GM18861 (cell line): ENCODE results near the gene CASP9.

Experiments used
- ATAC-seq: cut with Tn5 transposase; IDR thresholded peaks from one replicate; pipeline ENCODE4 v1.9.1; 2021; ENCODE audit not compliant: unreplicated experiment

The CASP9 gene

DNA sequence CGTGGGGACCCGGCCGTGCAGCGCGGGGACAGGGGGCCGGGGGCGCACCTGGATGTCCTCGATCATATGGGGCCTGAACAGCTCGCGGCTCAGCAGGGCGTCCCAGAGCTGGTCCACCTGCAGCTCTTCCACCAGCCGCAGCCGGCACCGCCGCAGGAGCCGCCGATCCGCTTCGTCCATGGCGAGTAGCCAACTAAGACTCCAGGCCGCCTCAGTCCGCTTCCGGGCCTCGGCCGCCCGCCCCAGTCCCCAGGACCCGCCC, at the start of gene CASP9:
Gene CASP9 (minus strand): TSS at position 195 of the 262 bp plus-strand sequence. CDS start 15 bp downstream, at position 180.
- peak; percentile 29 for ATAC-seq

DNA sequence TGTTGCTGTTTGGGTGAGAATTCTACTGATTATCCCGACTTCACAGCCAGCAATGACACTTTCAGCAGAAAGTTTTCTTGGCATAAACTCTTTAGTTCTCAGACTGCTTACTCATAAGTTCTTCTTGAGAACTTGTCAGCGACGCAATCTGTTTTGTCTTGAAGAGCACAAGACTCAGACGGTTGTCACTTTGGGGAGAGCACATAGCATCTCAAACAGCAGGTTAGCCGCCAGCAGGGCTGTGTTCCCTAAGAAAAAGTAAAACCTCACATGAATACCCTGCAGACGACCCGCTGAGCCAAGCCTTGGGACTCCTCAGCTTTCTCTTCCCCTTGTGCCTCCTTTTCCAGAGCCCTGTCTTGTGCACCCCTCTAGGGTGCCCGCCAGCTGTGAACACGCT, 49.5 kb upstream of the CASP9 start:
- no peak for ATAC-seq

DNA sequence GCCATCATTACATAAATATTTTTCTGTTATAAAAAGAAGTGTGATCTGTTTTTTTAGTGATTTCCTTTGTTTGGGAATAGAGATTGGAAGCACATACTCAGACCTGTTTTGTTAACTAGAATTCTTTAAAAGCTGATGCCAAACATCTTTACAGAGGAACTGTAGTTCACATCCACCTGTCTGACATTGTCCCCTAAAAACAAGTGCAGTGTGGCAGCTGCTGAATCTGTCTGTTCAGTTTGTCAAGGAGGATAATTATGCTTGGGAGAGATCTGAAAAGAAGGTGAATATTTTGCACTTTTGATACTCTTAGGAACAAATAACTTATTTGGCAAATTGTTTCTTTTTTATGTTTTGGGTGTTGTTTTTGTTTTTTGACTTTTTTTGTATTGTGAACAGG, 47.3 kb upstream of the CASP9 start:
- ATAC-seq = no peak

DNA sequence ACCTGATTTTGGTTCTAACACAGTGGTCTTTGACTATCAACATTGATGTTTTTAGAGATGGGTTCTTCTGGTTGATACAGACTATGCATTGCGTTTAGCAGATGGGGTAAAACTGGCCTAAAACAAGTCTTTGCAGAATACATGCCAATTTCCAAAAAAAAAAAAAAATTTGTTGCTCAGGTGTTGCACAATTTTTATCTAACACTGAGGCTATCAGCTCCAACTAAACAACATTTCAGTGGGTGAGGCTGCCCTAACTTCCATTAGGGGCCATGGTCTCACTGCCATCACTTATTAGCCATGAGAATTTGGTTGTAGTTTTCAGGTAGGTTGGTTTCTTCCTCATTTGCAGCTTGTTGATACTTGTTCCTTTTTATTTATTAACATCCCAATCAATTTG, 46.8 kb upstream of the CASP9 start:
- no peak for ATAC-seq

- no peak for ATAC-seq
Measured at GRCh38 chr1:15568387-15569073, 44.5 kb upstream of the CASP9 start.

DNA sequence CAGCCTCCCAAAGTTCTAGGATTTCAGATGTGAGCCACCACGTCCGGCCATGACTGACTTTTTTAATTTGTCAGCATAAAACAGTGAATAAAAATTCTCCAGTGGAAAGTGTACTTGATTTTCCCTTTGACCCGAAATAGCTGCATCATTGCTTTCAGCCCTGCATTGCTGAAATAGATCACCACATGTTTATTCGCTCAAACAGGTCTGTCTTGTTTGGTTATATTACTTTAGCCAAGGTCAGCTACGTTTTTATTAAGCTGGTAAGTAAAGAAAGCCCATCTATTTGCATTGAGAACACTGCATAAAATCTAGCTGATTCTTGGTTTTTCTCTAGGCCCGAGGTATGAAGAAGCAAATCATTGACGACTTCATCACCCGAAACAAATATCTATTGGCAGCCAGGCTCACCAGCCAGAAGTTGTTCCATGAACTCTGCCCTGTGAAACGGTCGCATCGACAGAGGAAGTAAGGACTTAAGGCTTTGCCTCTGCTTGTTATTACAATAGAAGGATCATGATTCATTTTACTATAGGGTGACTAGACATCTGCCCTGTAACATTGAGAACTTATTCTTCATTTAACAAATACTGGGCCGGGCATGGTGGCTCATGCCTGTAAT, 35.3 kb upstream of the CASP9 start:
- no peak for ATAC-seq

- ATAC-seq = no peak
Measured at GRCh38 chr1:15558516-15558915, 34.5 kb upstream of the CASP9 start.

- no peak for ATAC-seq
Measured at GRCh38 chr1:15557594-15557993, 33.6 kb upstream of the CASP9 start.

DNA sequence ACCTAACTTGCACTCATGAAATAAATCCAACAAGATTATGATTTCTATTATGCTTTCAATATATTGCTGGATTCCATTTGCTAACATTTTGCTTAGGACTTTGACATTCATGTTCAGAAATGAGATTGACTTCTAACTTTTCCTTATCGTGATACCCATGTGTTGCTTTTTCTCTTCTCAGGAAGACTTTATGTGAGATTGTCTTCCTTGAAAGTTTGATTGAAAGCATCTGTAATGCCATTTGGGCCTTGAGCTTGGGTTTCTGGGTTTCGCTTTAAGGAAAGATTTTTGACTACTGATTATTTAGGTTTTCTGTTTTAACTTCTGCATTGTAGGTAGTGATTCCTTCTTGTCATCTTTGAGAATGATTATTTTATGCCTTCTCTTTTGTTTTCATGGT, 33.0 kb upstream of the CASP9 start:
- ATAC-seq = no peak

DNA sequence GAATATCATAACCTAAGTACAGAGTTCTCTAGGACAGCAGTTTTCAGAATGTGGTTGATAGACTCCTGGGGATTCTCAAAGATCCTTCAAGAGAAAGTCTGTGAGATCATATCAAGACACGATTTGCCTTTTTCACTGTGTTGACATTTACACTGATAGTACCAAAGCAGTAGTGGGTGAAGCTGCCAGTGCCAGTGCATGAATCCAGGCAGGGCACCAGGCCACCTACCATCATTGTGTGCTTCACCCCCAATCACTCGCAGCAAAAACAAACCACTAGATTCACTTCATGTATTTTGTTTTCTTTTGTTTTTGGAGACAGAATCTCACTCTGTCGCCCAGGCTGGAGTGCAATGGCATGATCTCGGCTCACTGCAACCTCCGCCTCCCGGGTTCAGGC, 26.6 kb upstream of the CASP9 start:
- no peak for ATAC-seq

GRCh38 chr1:15546641-15547040, 22.6 kb upstream of the CASP9 start:
- no peak for ATAC-seq

- ATAC-seq = no peak
Measured at GRCh38 chr1:15543589-15544568, 19.9 kb upstream of the CASP9 start.

DNA sequence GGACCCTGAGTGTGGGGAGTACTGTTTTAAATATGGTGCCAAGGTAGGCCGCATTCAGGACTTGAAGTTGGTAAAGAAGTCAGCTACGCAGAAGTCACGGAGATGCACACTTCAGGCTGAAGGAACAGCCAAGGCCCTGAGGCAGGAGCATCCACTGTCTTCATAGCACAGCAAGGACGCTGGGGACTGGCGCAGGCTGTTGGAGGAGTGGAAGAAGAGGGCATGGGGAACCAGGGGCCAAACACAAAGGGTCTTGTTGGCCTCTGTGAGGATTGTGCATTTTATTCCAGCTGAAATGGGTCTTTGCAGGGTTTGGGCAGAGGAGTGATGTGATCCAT, 19.2 kb upstream of the CASP9 start:
- ATAC-seq = no peak

DNA sequence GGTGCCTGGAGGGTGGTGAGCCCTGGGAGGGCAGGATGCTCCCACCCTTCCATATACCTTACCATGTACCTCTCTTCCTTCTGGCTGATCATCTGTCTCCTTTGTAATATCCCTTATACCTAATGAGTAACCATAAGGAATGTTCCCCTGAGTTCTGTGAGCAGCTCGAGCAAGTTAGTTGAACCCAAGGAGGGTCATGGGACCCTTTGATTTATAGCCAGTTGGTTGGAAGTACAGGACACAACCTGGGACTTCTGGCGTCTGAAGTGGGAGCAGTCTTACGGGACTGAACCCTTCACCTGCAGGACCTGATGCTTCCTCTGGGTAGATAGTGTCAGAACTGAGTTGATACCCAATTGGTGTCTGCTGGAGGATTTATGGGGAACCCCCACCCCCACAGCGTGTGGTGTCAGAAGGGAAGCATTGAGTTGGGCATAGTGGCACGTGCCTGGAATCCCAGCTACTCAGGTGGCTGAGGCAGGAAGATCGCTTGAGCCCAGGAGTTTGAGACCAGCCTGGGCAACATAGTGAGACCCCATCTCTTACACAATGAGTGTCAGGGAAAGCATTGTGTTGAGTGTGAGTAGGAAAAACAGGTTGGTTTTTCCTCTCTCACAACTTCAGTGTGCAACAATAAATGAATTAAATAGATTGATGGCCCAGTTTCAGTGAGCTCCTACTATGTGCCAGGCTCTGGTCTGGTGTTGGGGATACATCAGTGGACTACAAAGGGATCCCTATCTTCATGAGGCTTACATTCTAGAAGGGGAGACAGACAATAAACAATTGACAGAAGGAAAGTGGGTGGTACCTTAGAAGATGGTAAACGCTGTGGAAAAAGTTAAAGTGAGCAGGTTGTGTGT, 18.6 kb upstream of the CASP9 start:
- no peak for ATAC-seq

- ATAC-seq = no peak
Measured at GRCh38 chr1:15541231-15541792, 17.3 kb upstream of the CASP9 start.

- ATAC-seq = no peak
Measured at GRCh38 chr1:15540186-15540585, 16.2 kb upstream of the CASP9 start.

DNA sequence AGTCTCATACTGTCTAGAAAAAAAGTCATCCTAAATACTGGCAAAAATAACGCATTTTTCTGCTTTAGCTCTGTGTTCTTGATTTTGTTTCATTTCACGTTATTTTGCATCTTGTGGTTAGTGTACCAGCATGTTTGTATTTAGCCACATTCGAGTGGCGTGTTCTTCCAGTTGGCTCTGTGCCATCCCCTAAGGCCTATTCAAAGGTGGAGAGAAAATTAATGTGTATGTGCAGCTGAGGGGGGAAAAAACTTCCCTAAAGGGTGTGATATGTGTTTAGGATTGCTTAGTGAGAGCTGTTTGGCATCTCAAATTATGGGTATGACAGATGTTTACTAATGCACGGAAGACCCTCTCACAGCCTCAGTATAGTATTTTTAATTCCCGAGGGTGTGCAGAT, 14.8 kb upstream of the CASP9 start:
- ATAC-seq = no peak

- ATAC-seq = no peak
Measured at GRCh38 chr1:15531682-15532081, 7.7 kb upstream of the CASP9 start.

- ATAC-seq = no peak
Measured at GRCh38 chr1:15531003-15531402, 7.0 kb upstream of the CASP9 start.

GRCh38 chr1:15526490-15527339, 2.7 kb upstream of the CASP9 start, which contains the start of gene DNAJC16:
Gene DNAJC16 (plus strand): TSS chr1:15526848. CDS start chr1:15529106, 2,258 bp downstream.
- ATAC-seq = peak; percentile 74
